Measurements from ENCODE around the gene GSS. TPM values are rescaled to one million over a fixed set of nuclear protein-coding genes. Genes with fewer than 3 reads are reported as not detected.

The GSS gene
- total and polyA plus RNA-seq, 9 donors: 26.1 to 34.0 (median 29.5) TPM

DNA sequence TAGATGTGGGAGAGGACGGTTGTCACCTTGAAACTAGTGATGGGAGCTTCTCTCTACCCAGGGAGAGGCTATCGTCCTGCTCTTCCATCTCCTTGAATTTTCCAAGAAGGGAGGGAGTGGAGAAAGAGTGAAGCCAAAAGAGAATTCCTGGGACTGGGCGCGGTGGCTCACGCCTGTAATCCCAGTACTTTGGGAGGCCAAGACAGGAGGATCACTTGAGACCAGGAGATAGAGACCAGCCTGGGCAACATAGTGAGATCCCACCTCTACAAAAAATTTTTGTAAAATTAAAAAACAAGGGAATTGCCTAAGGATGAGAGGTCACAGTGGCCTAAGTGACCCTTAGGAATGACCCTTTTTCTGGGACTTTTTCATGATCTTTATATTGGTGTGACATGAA lies 8.9 kb upstream of the GSS start:
- no peak for DNase-seq
- Histone ChIP-seq H3K36me3 (ENCODE audit: control insufficient read depth, insufficient read depth, low read length) (no peaks in the 10 kb centered on the region), H3K27me3 (ENCODE audit: control insufficient read depth, insufficient read depth, low read length) (no peaks in the 10 kb centered on the region), H3K27ac (ENCODE audit: low read length) (no peak overlapping the region), H3K4me1 (ENCODE audit: control insufficient read depth, insufficient read depth, low read length) (peaks cover 13% of the 10 kb centered on the region), H3K9me3 (replicated peaks; ENCODE audit: control insufficient read depth, low read depth, low read length) (no peaks in the 10 kb centered on the region), H3K4me3 (ENCODE audit: low read length) (no peak overlapping the region)
- no CpG with 5 or more reads among the region's 5 CpGs for WGBS (ENCODE audit: insufficient coverage)

DNA sequence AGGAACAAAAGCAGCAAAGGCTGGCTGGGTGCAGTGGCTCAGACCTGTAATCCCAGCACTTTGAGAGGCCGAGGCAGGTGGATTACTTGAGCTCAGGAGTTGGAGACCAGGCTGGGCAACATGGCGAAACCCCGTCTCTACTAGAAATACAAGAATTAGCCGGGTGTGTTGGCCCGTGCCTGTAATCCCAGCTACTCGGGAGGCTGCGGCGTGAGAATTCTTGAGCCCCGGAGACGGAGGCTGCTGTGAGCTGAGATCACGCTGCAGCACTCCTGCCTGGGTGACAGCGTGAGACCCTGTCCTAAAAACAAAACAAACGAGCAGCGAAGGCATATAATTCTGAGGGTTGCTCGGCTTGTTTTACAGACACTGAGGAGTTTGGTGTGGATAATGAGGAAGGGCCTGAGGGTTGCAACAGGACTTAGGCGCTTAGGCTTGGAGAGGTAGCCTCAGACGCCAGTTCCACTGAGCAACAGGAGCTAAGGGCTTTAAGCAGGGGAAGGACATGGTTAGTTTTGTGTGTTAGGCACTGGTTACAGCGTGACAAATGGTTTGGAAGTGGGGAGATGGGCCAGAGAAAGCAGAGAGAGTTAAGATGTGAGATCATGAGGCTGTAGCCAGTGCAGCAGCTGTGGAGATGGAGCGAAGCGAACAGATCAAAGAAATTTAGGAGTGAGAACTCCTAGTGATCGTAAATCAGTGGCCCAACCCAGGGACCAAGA lies 1.3 kb upstream of the GSS start:
- Histone ChIP-seq H3K9me3 (replicated peaks; ENCODE audit: control insufficient read depth, low read depth, low read length) (no peaks in the 10 kb centered on the region), H3K27me3 (ENCODE audit: control insufficient read depth, insufficient read depth, low read length) (no peaks in the 10 kb centered on the region), H3K27ac (ENCODE audit: low read length) (peak overlapping the region; percentile 98), H3K4me1 (ENCODE audit: control insufficient read depth, insufficient read depth, low read length) (peaks cover 25% of the 10 kb centered on the region), H3K4me3 (ENCODE audit: low read length) (no peak overlapping the region), H3K36me3 (ENCODE audit: control insufficient read depth, insufficient read depth, low read length) (no peaks in the 10 kb centered on the region)
- DNase-seq: no peak
- 70% methylated on average over 21 of the region's 21 CpGs for WGBS (ENCODE audit: insufficient coverage)

DNA sequence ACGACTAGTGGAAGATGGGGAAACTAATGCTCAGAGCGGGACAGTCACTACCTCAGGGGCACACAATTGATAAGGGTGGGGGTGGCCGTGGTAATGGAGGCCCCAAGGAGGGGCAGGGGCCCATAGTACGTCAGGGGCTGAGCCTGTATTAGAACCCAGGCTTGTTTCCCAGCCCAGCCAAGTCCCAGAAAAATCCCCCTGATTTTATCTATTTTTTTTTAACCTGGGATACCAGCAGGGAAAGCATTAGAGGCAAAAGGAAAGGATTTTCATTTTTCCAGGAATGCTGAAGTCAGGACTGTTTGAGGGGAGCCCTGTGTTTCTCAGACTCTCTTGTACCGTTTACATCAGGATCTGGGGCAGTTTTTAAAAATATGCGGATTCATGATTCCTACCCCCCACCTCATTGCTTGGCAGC lies 444 bp upstream of the GSS start:
- no peaks in the 10 kb centered on the region for H3K9me3 ChIP-seq (replicated peaks; ENCODE audit: control insufficient read depth, low read depth, low read length)
- WGBS (ENCODE audit: insufficient coverage): 6% methylated on average over 2 of the region's 6 CpGs
- peaks cover 25% of the 10 kb centered on the region for H3K4me1 ChIP-seq (ENCODE audit: control insufficient read depth, insufficient read depth, low read length)
- no peak for DNase-seq
- H3K27ac ChIP-seq (ENCODE audit: low read length): peak overlapping the region; percentile 98
- peak overlapping the region; percentile 92 for H3K4me3 ChIP-seq (ENCODE audit: low read length)
- no peaks in the 10 kb centered on the region for H3K27me3 ChIP-seq (ENCODE audit: control insufficient read depth, insufficient read depth, low read length)
- H3K36me3 ChIP-seq (ENCODE audit: control insufficient read depth, insufficient read depth, low read length): no peaks in the 10 kb centered on the region

DNA sequence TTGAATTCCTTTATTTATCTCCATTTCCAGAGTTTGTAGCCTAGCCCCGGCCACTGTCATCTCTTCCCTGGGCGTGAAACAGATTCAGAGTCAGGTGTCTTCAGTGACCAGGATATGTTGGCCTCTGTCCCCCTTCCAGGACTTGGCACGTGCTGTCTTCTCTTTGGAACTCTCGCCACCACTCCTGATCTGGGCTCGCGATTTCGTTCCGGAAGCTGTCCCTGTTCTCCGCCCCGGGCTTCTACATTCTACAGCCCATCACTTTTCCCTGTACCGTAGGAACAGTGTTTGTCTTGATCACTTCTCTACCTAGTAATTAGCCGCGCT lies 739 bp downstream of the GSS start:
- peak; percentile 65 for DNase-seq

DNA sequence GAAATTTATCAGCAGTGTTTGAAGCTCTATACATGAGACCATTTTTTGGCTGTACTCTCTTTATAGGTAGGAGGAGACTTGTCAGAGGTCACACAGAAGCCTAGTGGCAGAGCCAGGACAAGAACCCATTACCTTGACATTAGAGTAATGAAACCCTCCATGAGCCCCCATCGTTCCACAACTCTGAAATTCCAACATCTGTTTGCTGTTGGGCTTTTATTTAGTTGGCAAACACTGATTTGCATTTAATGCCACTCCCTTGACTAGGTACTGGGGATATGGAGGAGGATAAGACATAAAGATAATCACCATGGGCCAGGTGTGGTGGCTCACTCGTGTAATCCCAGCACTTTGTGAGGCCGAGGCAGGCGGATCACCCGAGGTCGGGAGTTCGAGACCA lies 1.6 kb downstream of the GSS start:
- H3K27ac ChIP-seq (ENCODE audit: low read length): no peak overlapping the region
- 88% methylated on average over 5 of the region's 7 CpGs for WGBS (ENCODE audit: insufficient coverage)
- H3K27me3 ChIP-seq (ENCODE audit: control insufficient read depth, insufficient read depth, low read length): no peaks in the 10 kb centered on the region
- H3K4me1 ChIP-seq (ENCODE audit: control insufficient read depth, insufficient read depth, low read length): peaks cover 25% of the 10 kb centered on the region
- no peak for DNase-seq
- H3K36me3 ChIP-seq (ENCODE audit: control insufficient read depth, insufficient read depth, low read length): peaks cover 9% of the 10 kb centered on the region
- H3K4me3 ChIP-seq (ENCODE audit: low read length): no peak overlapping the region
- H3K9me3 ChIP-seq (replicated peaks; ENCODE audit: control insufficient read depth, low read depth, low read length): no peaks in the 10 kb centered on the region

More for the DNA sequence above, 739 bp downstream of the GSS start:
- Histone ChIP-seq H3K27ac (ENCODE audit: low read length) (peak overlapping the region; percentile 98), H3K4me3 (ENCODE audit: low read length) (peak overlapping the region; percentile 92), H3K27me3 (ENCODE audit: control insufficient read depth, insufficient read depth, low read length) (no peaks in the 10 kb centered on the region), H3K9me3 (replicated peaks; ENCODE audit: control insufficient read depth, low read depth, low read length) (no peaks in the 10 kb centered on the region), H3K36me3 (ENCODE audit: control insufficient read depth, insufficient read depth, low read length) (peaks cover 3% of the 10 kb centered on the region), H3K4me1 (ENCODE audit: control insufficient read depth, insufficient read depth, low read length) (peaks cover 25% of the 10 kb centered on the region)
- 9% methylated on average over 8 of the region's 13 CpGs for WGBS (ENCODE audit: insufficient coverage)

DNA sequence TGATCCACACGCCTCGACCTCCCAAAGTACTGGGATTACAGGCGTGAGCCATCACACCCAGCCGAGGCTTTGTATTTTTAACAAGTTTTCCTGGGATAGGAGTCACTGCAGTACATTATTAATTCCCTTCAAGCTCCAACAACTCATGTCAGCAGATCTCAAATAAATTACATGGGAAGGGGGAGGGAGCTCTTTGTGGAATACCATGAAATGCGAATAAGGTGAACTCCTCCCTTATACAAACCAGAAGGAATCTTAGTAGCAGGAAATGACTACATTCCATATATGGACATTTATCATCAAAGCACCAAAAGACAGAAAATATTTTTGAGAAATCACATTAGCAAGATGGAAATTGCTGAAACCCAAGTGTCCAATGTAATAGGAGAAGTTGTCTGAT lies 2.9 kb downstream of the GSS start:
- Histone ChIP-seq H3K27me3 (ENCODE audit: control insufficient read depth, insufficient read depth, low read length) (no peaks in the 10 kb centered on the region), H3K36me3 (ENCODE audit: control insufficient read depth, insufficient read depth, low read length) (peaks cover 13% of the 10 kb centered on the region), H3K27ac (ENCODE audit: low read length) (no peak overlapping the region), H3K4me3 (ENCODE audit: low read length) (no peak overlapping the region), H3K4me1 (ENCODE audit: control insufficient read depth, insufficient read depth, low read length) (peaks cover 21% of the 10 kb centered on the region), H3K9me3 (replicated peaks; ENCODE audit: control insufficient read depth, low read depth, low read length) (no peaks in the 10 kb centered on the region)
- 80% methylated on average over 2 of the region's 5 CpGs for WGBS (ENCODE audit: insufficient coverage)
- DNase-seq: no peak

DNA sequence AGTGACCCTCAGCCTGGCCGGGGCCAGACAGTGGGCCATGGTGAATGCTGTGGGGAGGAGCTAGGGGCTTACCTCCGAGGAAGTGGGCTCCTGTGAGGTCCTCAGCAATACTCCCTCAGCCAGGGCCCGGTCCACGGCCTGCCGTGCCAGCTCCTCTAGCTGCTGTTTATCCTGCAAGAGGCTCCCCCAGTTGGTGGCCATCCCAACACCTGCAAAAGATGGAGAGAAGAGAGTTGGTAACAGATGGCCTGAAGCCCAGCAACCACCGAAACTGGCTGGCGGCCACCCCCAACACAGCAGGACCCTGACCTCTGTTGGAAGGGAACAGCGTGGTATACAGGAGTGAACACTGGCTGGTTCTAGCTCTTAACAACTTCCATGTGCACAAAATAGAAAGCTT lies 4.0 kb downstream of the GSS start:
- peaks cover 13% of the 10 kb centered on the region for H3K36me3 ChIP-seq (ENCODE audit: control insufficient read depth, insufficient read depth, low read length)
- no peak for DNase-seq
- 66% methylated on average over 2 of the region's 8 CpGs for WGBS (ENCODE audit: insufficient coverage)
- H3K4me1 ChIP-seq (ENCODE audit: control insufficient read depth, insufficient read depth, low read length): peaks cover 14% of the 10 kb centered on the region
- no peaks in the 10 kb centered on the region for H3K9me3 ChIP-seq (replicated peaks; ENCODE audit: control insufficient read depth, low read depth, low read length)
- H3K27me3 ChIP-seq (ENCODE audit: control insufficient read depth, insufficient read depth, low read length): no peaks in the 10 kb centered on the region
- H3K27ac ChIP-seq (ENCODE audit: low read length): no peak overlapping the region
- no peak overlapping the region for H3K4me3 ChIP-seq (ENCODE audit: low read length)

DNA sequence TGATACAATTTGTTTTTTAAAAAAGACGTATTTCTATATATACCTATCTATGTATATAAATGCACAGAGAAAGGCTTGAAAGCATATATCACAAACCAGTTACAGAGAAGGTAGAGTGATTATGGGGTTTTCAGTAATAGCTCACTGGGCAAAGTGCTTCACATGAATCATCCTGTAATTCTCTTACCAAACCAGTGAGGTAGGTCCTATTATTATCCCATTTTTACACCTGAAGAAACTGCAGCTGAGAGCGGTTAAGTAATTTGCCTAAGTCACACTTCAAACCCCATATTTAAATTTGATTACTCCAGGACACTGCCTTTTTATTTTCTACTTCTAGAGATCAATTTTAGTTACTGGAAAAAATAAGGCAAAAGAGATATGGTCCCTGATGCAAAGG lies 4.4 kb downstream of the GSS start:
- peaks cover 13% of the 10 kb centered on the region for H3K36me3 ChIP-seq (ENCODE audit: control insufficient read depth, insufficient read depth, low read length)
- no peak overlapping the region for H3K27ac ChIP-seq (ENCODE audit: low read length)
- peaks cover 10% of the 10 kb centered on the region for H3K4me1 ChIP-seq (ENCODE audit: control insufficient read depth, insufficient read depth, low read length)
- H3K27me3 ChIP-seq (ENCODE audit: control insufficient read depth, insufficient read depth, low read length): no peaks in the 10 kb centered on the region
- no peaks in the 10 kb centered on the region for H3K9me3 ChIP-seq (replicated peaks; ENCODE audit: control insufficient read depth, low read depth, low read length)
- WGBS (ENCODE audit: insufficient coverage): no CpG with 5 or more reads among the region's 2 CpGs
- H3K4me3 ChIP-seq (ENCODE audit: low read length): no peak overlapping the region
- DNase-seq: no peak

DNA sequence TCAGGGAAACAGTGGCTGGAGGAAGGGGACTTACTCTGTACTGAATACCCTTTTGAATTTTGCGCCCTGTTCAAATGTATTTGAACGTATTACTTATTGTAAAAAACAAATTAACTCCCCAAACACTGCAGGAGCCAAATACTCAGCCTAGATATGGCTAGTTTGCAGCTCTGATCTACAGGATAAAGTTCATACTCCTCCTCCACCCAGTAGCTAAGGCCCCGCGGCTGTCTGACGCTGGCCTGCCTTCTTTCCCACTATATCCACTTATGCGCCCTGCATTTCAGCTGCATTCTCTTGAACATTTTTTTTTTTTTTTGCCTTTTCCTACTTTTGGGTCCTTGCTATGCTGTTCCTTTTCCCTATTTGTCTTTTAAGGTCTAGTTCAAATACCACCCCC lies 6.5 kb downstream of the GSS start:
- 94% methylated on average over 4 of the region's 6 CpGs for WGBS (ENCODE audit: insufficient coverage)
- Histone ChIP-seq H3K4me3 (ENCODE audit: low read length) (no peak overlapping the region), H3K27ac (ENCODE audit: low read length) (no peak overlapping the region), H3K4me1 (ENCODE audit: control insufficient read depth, insufficient read depth, low read length) (no peaks in the 10 kb centered on the region), H3K9me3 (replicated peaks; ENCODE audit: control insufficient read depth, low read depth, low read length) (no peaks in the 10 kb centered on the region), H3K36me3 (ENCODE audit: control insufficient read depth, insufficient read depth, low read length) (peaks cover 24% of the 10 kb centered on the region), H3K27me3 (ENCODE audit: control insufficient read depth, insufficient read depth, low read length) (no peaks in the 10 kb centered on the region)
- DNase-seq: no peak

DNA sequence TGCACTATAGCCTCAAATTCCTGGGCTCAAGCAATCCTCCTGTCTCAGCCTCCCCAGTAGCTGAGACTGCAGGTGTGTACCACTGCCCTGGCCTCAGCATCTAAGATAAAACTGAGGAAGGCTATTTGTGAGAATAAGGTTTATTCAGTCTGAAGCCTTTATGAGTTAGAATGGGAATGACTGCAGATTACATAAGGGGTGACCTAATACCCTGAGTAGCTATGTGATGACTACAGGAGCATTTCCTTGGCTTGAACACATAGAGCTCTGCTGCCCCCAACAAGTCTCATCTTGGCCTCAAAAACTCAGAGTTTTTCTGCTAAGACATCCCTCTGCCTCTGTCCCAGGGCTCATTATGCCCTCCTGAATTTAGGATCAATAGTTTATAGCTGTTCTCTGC lies 7.6 kb downstream of the GSS start:
- Histone ChIP-seq H3K27me3 (ENCODE audit: control insufficient read depth, insufficient read depth, low read length) (no peaks in the 10 kb centered on the region), H3K9me3 (replicated peaks; ENCODE audit: control insufficient read depth, low read depth, low read length) (no peaks in the 10 kb centered on the region), H3K4me1 (ENCODE audit: control insufficient read depth, insufficient read depth, low read length) (no peaks in the 10 kb centered on the region), H3K36me3 (ENCODE audit: control insufficient read depth, insufficient read depth, low read length) (peaks cover 27% of the 10 kb centered on the region), H3K4me3 (ENCODE audit: low read length) (no peak overlapping the region), H3K27ac (ENCODE audit: low read length) (no peak overlapping the region)
- DNase-seq: no peak

DNA sequence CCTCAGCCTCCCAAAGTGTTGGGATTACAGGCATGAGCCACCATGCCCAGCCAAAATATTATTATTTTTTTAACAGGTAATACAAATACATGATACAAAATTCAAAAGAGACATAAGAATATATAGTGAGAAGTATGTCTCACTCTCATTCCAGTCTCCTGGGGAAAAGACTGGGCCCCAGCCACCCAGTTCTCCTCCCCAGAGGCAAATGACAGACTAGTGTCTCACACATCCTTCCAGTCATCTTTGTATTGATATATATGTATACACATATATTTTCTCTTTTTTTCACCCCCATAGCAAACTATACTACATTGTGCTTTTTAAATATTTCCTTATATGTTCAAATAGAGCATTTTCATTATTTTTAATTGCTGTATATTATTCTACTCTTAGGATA lies 8.3 kb downstream of the GSS start:
- no peak for DNase-seq
- H3K9me3 ChIP-seq (replicated peaks; ENCODE audit: control insufficient read depth, low read depth, low read length): no peaks in the 10 kb centered on the region
- H3K27ac ChIP-seq (ENCODE audit: low read length): no peak overlapping the region
- peaks cover 31% of the 10 kb centered on the region for H3K36me3 ChIP-seq (ENCODE audit: control insufficient read depth, insufficient read depth, low read length)
- no peaks in the 10 kb centered on the region for H3K27me3 ChIP-seq (ENCODE audit: control insufficient read depth, insufficient read depth, low read length)
- no peak overlapping the region for H3K4me3 ChIP-seq (ENCODE audit: low read length)
- H3K4me1 ChIP-seq (ENCODE audit: control insufficient read depth, insufficient read depth, low read length): peaks cover 2% of the 10 kb centered on the region

Measured in muscle of leg (tissue), 11 donors.